HL-60 (cell line): Measurements from ENCODE around the gene PTPRG.

Experiments
- DNase-seq, 2 experiments: peaks; one replicate each; pipeline ENCODE4 v3.0.0-alpha.2; 2010 to 2020; ENCODE audit warnings: low read depth in 1 of 2, low spot score in 1 of 2
- H3K27ac ChIP-seq: fragments of 250-450 bp; sonication (Bioruptor Pico); replicated peaks from 2 replicates; pipeline ENCODE4 v1.5.1; 2020; ENCODE audit warnings: mild to moderate bottlenecking, moderate library complexity
- H3K27me3 ChIP-seq: fragments of 250-450 bp; sonication (Bioruptor Pico); 2 replicates; pipeline ENCODE4 v1.5.1; 2021; ENCODE audit warnings: mild to moderate bottlenecking, moderate library complexity; ENCODE audit not compliant: insufficient read depth, poor library complexity, severe bottlenecking
- H3K4me3 ChIP-seq: replicated peaks from 2 replicates; pipeline ENCODE4 v1.5.1; 2011; ENCODE audit warnings: mild to moderate bottlenecking, control low read depth, low read length; ENCODE audit not compliant: insufficient read depth
- GABPA ChIP-seq: IDR thresholded peaks from 2 replicates; pipeline ENCODE4 v1.6.1; 2012; ENCODE audit warnings: low read depth
- POLR2AphosphoS5 ChIP-seq: IDR thresholded peaks from 2 replicates; pipeline ENCODE4 v1.6.1; 2012; ENCODE audit warnings: low read depth
- SPI1 ChIP-seq: IDR thresholded peaks from 2 replicates; pipeline ENCODE4 v1.6.1; 2012; ENCODE audit warnings: low read depth, mild to moderate bottlenecking, borderline replicate concordance
- TF ChIP-seq, protein P1 (sequence below): IDR thresholded peaks from 2 replicates; pipeline ENCODE4 v1.6.1; 2012; ENCODE audit warnings: low read depth; ENCODE audit not compliant: insufficient replicate concordance
- TF ChIP-seq, protein P2 (sequence below): IDR thresholded peaks from one replicate; pipeline ENCODE4 v1.5.1; 2011; ENCODE audit warnings: low read length, control low read depth, inconsistent platforms; ENCODE audit not compliant: insufficient read depth

Gene PTPRG

DNA sequence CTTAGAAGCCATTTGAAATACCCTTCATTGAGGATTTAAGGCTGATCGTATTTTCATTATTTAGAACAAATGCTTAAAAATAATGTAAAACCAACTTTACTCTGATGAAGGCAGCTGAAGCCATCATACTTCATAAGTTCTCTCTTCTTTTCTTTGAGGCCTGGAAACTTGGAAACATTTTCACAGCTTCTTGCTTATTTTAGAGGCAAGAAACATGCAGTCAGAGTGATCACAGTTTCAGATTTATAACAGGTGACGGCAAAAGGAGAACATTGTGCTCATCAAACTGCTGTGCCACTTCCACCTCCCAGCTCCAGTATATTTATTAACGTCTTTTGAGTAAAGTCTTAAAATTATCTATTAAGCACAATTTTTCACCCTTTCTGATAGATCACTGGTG, 376.1 kb downstream of the PTPRG start:
- H3K27me3 ChIP-seq = no peaks in the 10 kb centered on the region
- no peak overlapping the region for H3K27ac ChIP-seq
- TF ChIP-seq GABPA = no peak
- TF ChIP-seq, protein P1, sequence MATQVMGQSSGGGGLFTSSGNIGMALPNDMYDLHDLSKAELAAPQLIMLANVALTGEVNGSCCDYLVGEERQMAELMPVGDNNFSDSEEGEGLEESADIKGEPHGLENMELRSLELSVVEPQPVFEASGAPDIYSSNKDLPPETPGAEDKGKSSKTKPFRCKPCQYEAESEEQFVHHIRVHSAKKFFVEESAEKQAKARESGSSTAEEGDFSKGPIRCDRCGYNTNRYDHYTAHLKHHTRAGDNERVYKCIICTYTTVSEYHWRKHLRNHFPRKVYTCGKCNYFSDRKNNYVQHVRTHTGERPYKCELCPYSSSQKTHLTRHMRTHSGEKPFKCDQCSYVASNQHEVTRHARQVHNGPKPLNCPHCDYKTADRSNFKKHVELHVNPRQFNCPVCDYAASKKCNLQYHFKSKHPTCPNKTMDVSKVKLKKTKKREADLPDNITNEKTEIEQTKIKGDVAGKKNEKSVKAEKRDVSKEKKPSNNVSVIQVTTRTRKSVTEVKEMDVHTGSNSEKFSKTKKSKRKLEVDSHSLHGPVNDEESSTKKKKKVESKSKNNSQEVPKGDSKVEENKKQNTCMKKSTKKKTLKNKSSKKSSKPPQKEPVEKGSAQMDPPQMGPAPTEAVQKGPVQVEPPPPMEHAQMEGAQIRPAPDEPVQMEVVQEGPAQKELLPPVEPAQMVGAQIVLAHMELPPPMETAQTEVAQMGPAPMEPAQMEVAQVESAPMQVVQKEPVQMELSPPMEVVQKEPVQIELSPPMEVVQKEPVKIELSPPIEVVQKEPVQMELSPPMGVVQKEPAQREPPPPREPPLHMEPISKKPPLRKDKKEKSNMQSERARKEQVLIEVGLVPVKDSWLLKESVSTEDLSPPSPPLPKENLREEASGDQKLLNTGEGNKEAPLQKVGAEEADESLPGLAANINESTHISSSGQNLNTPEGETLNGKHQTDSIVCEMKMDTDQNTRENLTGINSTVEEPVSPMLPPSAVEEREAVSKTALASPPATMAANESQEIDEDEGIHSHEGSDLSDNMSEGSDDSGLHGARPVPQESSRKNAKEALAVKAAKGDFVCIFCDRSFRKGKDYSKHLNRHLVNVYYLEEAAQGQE = no peak
- no peak for TF ChIP-seq SPI1
- no peak for TF ChIP-seq POLR2AphosphoS5
- TF ChIP-seq, protein P2, sequence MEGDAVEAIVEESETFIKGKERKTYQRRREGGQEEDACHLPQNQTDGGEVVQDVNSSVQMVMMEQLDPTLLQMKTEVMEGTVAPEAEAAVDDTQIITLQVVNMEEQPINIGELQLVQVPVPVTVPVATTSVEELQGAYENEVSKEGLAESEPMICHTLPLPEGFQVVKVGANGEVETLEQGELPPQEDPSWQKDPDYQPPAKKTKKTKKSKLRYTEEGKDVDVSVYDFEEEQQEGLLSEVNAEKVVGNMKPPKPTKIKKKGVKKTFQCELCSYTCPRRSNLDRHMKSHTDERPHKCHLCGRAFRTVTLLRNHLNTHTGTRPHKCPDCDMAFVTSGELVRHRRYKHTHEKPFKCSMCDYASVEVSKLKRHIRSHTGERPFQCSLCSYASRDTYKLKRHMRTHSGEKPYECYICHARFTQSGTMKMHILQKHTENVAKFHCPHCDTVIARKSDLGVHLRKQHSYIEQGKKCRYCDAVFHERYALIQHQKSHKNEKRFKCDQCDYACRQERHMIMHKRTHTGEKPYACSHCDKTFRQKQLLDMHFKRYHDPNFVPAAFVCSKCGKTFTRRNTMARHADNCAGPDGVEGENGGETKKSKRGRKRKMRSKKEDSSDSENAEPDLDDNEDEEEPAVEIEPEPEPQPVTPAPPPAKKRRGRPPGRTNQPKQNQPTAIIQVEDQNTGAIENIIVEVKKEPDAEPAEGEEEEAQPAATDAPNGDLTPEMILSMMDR = no peak
- DNase-seq = no peak
- no peak overlapping the region for H3K4me3 ChIP-seq

DNA sequence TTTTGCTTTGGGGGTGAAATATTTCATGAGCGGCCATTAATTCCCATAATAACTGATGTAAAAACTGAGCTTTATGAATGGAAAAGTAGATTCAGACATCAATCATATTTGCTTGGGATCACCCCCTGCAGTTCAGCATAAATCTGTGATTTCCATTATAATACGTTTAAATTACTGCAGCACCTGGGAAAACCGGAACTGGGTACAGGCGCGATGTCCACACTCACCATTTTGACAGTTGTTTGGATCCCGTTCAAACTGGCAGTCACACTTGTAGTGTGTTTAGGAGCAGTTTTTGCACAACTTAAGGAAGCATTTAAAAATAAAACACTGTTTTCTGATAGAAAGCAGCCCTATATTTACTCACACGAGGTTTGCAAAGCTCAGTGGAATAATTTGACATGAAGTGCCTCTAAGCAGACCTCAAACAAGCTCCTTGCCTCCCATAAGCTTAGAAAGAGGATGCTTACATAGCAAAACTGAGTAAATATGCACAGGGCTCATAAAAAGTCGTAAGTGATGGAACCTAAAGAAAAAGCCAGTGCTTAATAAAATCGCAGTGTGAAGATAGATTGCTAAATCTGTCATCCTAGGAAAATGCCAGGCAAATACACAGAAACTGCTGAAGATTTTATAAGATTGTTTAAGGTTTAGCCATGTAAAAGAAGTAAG, 377.6 kb downstream of the PTPRG start:
- H3K27ac ChIP-seq = no peak overlapping the region
- DNase-seq = no peak
- no peak overlapping the region for H3K4me3 ChIP-seq
- no peak for TF ChIP-seq POLR2AphosphoS5
- TF ChIP-seq, protein P1 = no peak
- no peak for TF ChIP-seq GABPA
- no peak for TF ChIP-seq SPI1
- TF ChIP-seq, protein P2 = no peak
- H3K27me3 ChIP-seq = no peaks in the 10 kb centered on the region

DNA sequence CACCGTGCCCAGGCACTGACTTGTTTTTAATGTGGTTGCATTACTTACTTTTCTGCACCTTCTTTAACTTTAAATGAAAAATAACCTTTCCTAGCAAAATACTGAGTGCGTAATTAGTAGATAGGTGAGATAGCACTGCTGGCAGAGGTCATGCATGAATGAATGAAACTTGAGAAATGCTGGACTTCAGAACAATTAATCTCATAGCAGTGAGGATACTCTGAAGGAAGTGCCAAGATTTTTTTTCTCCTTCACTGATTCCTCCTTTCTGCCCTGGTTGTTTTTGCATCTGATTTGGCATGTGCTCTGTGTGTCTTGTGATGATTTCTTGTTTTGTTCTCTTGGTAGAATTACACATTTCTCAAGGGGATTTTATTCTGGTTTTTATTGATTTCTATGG, 378.9 kb downstream of the PTPRG start:
- no peak overlapping the region for H3K4me3 ChIP-seq
- TF ChIP-seq GABPA = no peak
- TF ChIP-seq, protein P1 = no peak
- TF ChIP-seq SPI1 = no peak
- no peak for TF ChIP-seq POLR2AphosphoS5
- TF ChIP-seq, protein P2 = no peak
- no peaks in the 10 kb centered on the region for H3K27me3 ChIP-seq
- no peak for DNase-seq
- H3K27ac ChIP-seq = no peak overlapping the region
